Lung (tissue), 12 donors: ENCODE results near the gene COMMD4. TPM values are rescaled to one million over a fixed set of nuclear protein-coding genes. Genes with fewer than 3 reads are reported as not detected.

ENCODE experiments used
- ATAC-seq: fragments of 200-7000 bp; cut with Tn5 transposase; one replicate; pipeline ENCODE4 v1.9.1; 2020; ENCODE audit warnings: moderate number of reproducible peaks; ENCODE audit not compliant: insufficient read depth, low FRiP score
- DNase-seq, 3 donors: peaks; one replicate each; pipeline ENCODE4 v3.0.0-alpha.2; 2013 to 2017
- H3K27ac ChIP-seq, 2 donors: one replicate each; pipeline ENCODE4 v1.5.1; 2013; ENCODE audit warnings: mild to moderate bottlenecking in 2 of 2, moderate library complexity in 2 of 2, control low read depth in 1 of 2, inconsistent platforms in 1 of 2, low read depth in 1 of 2, low read length in 1 of 2
- H3K27me3 ChIP-seq, 3 donors: one replicate each; pipeline ENCODE4 v1.5.1; 2013; ENCODE audit warnings: low read length in 2 of 3; ENCODE audit not compliant: control insufficient read depth in 3 of 3, insufficient read depth in 3 of 3
- H3K36me3 ChIP-seq, 4 donors: one replicate each; pipeline ENCODE4 v1.5.1; 2013; ENCODE audit warnings: low read length in 4 of 4, mild to moderate bottlenecking in 1 of 4, moderate library complexity in 1 of 4; ENCODE audit not compliant: control insufficient read depth in 4 of 4, insufficient read depth in 4 of 4
- H3K4me1 ChIP-seq, 5 donors: one replicate each; pipeline ENCODE4 v1.5.1; 2013; ENCODE audit warnings: low read length in 5 of 5, mild to moderate bottlenecking in 2 of 5, moderate library complexity in 1 of 5; ENCODE audit not compliant: control insufficient read depth in 5 of 5, insufficient read depth in 5 of 5
- H3K4me3 ChIP-seq: one replicate; pipeline ENCODE4 v1.5.1; 2013; ENCODE audit warnings: mild to moderate bottlenecking, control low read depth, moderate library complexity
- H3K9ac ChIP-seq, 2 donors: one replicate each; pipeline ENCODE4 v1.5.1; 2013; ENCODE audit warnings: low read length in 2 of 2, control low read depth in 1 of 2; ENCODE audit not compliant: insufficient read depth in 1 of 2
- H3K9me3 ChIP-seq, 4 donors: one replicate each; pipeline ENCODE4 v1.5.1; 2013; ENCODE audit warnings: low read length in 3 of 4, mild to moderate bottlenecking in 1 of 4, moderate library complexity in 1 of 4; ENCODE audit not compliant: control insufficient read depth in 4 of 4, insufficient read depth in 3 of 4
- WGBS, 2 donors: extraction: QIAGEN DNeasy Blood & Tissue Kit; methylation state at CpG; one replicate each; pipeline ENCODE4 v1.1.7; 2013; 5-methylcytosine and 5-hydroxymethylcytosine counted together
- polyA plus RNA-seq, 2 donors: library from polyadenylated mRNA; stranded (reverse); fragments of 200-250 nt; gene quantifications; one replicate each; pipeline ENCODE4 v1.2.1, GENCODE V29; 2013
- total RNA-seq, 2 donors: library from RNA; depleted of rRNA in 1 of 2; stranded (reverse); fragments of >200 nt in 1 of 2; gene quantifications; one replicate each; pipeline ENCODE4 v1.2.1, GENCODE V29; 2014 to 2021
- TF ChIP-seq, protein P1 (sequence below): IDR thresholded peaks from 2 replicates; pipeline ENCODE4 v1.5.1; 2012; ENCODE audit warnings: mild to moderate bottlenecking; ENCODE audit errors: control extremely low read depth, extremely low read depth
- donor health status: control.
- donor health status: control.
- donor health status: Bipolar disorder and iron deficiency.
- donor health status: healthy.
- donor health status: DM: yes; HTN: yes; CAD: no.

Gene COMMD4
- total and polyA plus RNA-seq, 4 donors, result 36.2 to 135 (median 88.1) TPM

DNA sequence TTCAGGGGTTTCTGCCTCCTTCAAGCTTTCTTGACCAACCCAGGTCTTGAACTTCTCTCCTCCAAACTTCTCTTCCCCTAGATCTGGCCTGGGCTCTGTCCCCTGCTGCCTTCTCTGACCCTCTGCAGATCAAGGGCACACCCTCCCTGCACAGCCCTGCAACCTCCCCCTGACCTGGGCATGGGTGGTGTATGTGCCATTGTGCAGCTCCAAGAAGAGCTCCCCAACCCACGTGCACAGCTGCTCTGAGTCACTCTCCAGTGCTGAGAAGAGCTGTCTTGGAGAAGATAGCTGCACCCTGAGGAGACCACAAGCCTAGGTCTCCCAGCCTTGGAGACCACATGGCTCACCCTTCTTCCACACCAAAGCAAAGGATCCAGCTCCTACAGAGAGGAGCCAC lies 24.5 kb downstream of the COMMD4 start:
- Histone ChIP-seq H3K36me3 (peaks cover 3 to 78% (median 5%) of the 10 kb centered on the region in 4 donors), H3K27me3 (no peaks in the 10 kb centered on the region), H3K4me3 (no peak overlapping the region), H3K9me3 (no peaks in the 10 kb centered on the region), H3K4me1 (no peaks in the 10 kb centered on the region), H3K27ac (no peak overlapping the region), H3K9ac (no peak overlapping the region)
- ATAC-seq (no peak), DNase-seq (no peak)
- TF ChIP-seq, protein P1, sequence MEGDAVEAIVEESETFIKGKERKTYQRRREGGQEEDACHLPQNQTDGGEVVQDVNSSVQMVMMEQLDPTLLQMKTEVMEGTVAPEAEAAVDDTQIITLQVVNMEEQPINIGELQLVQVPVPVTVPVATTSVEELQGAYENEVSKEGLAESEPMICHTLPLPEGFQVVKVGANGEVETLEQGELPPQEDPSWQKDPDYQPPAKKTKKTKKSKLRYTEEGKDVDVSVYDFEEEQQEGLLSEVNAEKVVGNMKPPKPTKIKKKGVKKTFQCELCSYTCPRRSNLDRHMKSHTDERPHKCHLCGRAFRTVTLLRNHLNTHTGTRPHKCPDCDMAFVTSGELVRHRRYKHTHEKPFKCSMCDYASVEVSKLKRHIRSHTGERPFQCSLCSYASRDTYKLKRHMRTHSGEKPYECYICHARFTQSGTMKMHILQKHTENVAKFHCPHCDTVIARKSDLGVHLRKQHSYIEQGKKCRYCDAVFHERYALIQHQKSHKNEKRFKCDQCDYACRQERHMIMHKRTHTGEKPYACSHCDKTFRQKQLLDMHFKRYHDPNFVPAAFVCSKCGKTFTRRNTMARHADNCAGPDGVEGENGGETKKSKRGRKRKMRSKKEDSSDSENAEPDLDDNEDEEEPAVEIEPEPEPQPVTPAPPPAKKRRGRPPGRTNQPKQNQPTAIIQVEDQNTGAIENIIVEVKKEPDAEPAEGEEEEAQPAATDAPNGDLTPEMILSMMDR, result no peak
- WGBS, 2 donors, result 87 to 94% methylated on average over 1 of the region's 1 CpG

DNA sequence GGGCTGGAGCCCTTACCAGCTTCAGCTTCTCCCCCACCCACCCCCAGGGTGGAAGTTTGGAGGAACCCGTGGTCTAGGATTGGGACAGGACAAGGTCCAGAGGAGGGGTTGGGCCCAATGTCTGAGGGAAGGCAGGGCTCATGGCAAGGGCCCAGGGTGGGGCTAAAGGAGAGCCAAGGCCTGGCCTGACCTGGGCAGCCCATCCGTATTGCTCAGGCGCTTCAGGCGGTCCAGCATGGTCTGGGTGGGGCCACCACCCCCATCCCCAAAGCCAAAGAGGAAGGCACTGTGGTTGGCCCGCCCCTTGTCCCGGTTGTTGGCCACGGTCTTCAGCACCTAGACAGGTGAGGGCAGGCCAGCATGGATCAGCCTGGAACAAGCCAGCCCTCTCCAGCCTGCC lies 25.0 kb downstream of the COMMD4 start:
- DNase-seq (no peak), ATAC-seq (no peak)
- Histone ChIP-seq H3K27ac (no peak overlapping the region), H3K9ac (no peak overlapping the region), H3K36me3 (peaks cover 4 to 77% (median 6%) of the 10 kb centered on the region in 4 donors), H3K4me3 (no peak overlapping the region), H3K27me3 (no peaks in the 10 kb centered on the region), H3K9me3 (no peaks in the 10 kb centered on the region), H3K4me1 (no peaks in the 10 kb centered on the region)
- TF ChIP-seq, protein P1, result no peak
- WGBS, 2 donors, result 86 to 90% methylated on average over 7 of the region's 7 CpGs

DNA sequence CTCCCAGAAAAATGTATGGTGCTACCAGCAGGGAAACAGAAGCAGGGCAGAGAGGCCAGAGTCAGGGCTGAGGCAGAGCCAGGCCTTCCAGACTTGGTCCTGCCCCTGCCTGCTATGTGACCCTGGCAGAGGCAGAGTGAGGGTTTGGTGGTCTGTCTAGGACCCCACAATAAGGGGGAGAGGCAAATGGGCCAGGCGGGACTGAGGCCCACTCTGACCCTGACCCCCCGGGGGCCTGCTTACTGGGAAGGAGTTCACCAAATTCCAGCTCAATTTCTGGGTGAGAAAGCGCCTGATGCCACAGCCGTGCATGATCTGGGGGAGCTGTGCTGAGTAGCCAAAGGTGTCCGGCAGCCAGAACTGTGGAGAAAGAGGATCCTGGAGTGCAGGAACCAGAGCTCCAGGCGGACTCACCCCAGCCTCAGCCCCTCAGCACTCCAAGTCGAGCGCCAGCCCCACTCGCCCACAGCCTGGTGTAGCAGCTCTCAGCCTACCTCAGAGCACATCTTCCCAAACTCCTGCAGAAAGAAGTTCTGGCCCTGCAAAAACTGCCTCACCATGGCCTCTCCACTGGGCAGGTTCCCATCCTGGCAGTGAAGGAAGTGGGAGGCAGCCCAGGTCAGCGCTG lies 25.6 kb downstream of the COMMD4 start:
- TF ChIP-seq, protein P1, result no peak
- no peaks in the 10 kb centered on the region for H3K9me3 ChIP-seq
- ATAC-seq (no peak), DNase-seq (no peak)
- H3K4me3 ChIP-seq, result no peak overlapping the region
- H3K9ac ChIP-seq, result no peak overlapping the region
- H3K27me3 ChIP-seq, result no peaks in the 10 kb centered on the region
- no peak overlapping the region for H3K27ac ChIP-seq
- H3K4me1 ChIP-seq, result no peaks in the 10 kb centered on the region
- 96 to 99% methylated on average over 10 of the region's 10 CpGs for WGBS, 2 donors
- H3K36me3 ChIP-seq, result peaks cover 4 to 74% (median 7%) of the 10 kb centered on the region in 4 donors
